ENCODE data around the gene BRI3. TPM values are rescaled to one million over a fixed set of nuclear protein-coding genes. Genes with fewer than 3 reads are reported as not detected.

The BRI3 gene
- total RNA-seq, 1 donor from 2014 or later: 222 TPM

GRCh38 chr7:98251231-98251600, 30.3 kb upstream of the BRI3 start:
- intact Hi-C loops (cut with DNase I): no loop called here
- no peak for DNase-seq
- ATAC-seq (ENCODE audit: poor library complexity): no peak

DNA sequence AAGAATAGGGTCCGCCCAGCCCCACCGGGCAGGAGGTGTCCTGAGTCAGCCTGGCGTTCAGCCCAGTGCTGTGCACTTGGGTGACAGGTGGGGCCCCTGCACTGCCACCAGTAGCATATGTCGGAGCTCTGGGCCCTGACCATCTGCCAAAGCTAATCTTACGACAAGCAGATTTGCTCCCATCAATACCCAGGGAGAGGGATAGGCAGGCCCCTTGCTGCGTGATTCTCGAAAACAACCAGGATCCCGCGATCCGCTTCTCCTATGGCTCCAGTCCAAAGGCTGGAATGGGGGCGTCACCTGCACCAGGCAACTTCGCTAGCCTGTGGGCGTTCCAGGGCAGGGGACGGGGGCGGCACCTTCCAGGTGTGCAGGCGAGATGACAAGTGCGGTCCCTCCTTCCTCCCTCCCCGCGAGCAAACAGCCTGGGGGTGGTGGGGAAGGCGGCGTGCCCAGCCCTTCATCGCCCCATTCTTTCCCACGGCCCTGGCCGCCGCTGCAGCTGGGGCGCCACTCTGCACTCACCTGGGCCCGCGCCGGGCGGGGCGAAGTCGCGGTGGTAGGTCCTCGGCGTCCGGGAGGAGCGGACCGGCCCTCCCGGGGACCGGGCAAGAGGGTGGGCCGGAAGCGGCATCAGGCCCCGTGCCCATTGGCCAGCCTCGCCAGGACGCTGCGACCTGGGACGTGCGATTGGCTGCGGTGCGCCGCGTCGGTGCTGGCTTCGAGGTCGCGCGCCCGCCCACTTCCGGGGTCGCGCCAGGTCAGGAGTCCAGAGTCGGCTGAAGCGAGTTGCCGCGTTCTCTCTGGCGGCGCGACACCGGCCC, 29.7 kb upstream of the BRI3 start, which contains the start of gene TECPR1:
Gene TECPR1, minus strand, starts transcription at position 632 of the 824 bp plus-strand sequence. CDS start 6,086 bp downstream, outside the sequence.
- intact Hi-C loops (cut with DNase I): no loop called here
- ATAC-seq (ENCODE audit: poor library complexity) (peak; percentile 100), DNase-seq (peak; percentile 98)

- no peak for DNase-seq
- intact Hi-C loops (cut with DNase I): no loop called here
- no peak for ATAC-seq (ENCODE audit: poor library complexity)
Measured at GRCh38 chr7:98252425-98253054, 28.9 kb upstream of the BRI3 start.

DNA sequence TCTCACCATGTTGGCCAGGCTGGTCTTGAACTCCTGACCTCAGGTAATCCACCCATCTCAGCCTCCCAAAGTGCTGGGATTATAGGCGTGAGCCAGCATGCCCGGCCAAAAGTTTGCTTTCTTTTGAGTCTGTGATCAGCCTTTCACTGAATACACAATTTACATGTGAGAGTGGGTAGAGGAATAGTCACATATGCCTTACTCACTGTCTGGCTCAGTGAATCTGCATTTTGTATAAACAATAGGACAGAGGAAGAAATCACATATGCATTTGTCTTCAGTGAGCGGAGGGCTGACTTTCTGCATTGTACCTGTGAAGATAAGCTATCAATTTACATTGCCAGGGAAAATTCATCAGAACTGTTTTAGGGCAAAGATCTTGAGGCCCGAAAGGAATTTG, 27.0 kb upstream of the BRI3 start:
- ATAC-seq (ENCODE audit: poor library complexity) (no peak), DNase-seq (no peak)
- intact Hi-C loops (cut with DNase I): no loop called here

- intact Hi-C loops (cut with DNase I): no loop called here
- DNase-seq (no peak), ATAC-seq (ENCODE audit: poor library complexity) (no peak)
Measured at GRCh38 chr7:98254951-98255610, 26.4 kb upstream of the BRI3 start.

DNA sequence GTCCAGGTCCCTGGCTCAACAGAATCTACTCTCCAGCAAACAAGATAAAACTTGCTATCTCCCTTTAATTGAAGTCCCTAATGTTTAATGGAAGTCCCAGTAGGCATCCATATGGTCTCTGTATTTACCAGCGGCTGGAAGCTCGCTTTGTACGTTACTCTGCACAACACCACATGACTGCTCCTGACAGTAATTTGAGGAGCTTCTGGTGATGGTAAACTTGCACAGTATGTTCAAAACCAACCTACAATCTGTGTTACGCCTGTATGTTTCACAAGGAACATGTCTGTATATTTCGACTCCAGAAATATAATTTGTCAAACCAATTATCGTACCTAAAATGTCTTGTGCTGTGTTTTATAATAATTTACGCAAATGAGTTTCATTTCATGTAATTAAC, 25.1 kb upstream of the BRI3 start:
- ATAC-seq (ENCODE audit: poor library complexity) (no peak), DNase-seq (no peak)
- intact Hi-C loops (cut with DNase I): no loop called here

DNA sequence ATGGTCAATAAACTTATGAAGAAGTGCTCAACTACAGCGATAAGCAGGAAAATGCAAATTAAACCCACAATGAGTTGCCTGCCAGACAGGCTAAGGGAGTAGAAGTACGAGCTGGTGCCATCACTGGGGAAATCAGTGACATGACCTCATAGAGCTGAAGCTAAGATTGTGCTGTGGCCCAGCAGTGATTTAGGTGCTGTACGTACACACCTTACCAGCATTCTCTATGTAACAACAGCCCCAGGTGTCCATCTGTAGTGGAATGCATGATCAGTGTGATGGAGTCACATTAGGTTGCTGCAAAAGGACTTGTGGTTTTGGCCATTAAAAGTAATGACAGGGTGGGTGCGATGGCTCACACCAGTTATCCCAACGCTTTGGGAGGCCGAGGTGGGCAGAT, 23.8 kb upstream of the BRI3 start:
- intact Hi-C loops (cut with DNase I): no loop called here
- no peak for ATAC-seq (ENCODE audit: poor library complexity)
- no peak for DNase-seq

DNA sequence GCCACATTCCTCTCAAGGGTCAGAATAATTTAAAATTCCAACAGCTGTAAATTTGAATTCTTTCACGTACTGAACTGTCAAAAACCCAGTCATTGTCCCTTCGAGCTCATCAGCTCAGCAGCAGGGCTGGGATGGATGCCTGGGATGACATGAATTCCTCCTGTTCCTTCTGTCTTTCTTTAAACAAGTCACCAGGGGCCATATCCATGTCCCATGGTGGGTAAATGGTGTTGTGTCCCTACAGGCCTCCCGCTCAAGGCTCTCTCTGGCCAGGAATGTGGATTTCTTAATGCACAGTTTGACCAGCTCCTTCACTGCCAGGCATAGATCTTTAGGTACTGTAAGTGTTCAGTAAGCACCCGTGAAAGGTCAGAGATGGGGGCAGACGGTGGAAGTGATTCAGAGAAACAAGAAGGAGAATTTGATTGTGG, 15.6 kb upstream of the BRI3 start:
- DNase-seq: no peak
- no peak for ATAC-seq (ENCODE audit: poor library complexity)
- intact Hi-C loops (cut with DNase I): no loop called here

- intact Hi-C loops (cut with DNase I): no loop called here
- ATAC-seq (ENCODE audit: poor library complexity) (no peak), DNase-seq (no peak)
Measured at GRCh38 chr7:98266840-98267239, 14.6 kb upstream of the BRI3 start.

GRCh38 chr7:98267303-98267702, 14.2 kb upstream of the BRI3 start:
- DNase-seq (no peak), ATAC-seq (ENCODE audit: poor library complexity) (no peak)
- intact Hi-C loops (cut with DNase I): no loop called here

DNA sequence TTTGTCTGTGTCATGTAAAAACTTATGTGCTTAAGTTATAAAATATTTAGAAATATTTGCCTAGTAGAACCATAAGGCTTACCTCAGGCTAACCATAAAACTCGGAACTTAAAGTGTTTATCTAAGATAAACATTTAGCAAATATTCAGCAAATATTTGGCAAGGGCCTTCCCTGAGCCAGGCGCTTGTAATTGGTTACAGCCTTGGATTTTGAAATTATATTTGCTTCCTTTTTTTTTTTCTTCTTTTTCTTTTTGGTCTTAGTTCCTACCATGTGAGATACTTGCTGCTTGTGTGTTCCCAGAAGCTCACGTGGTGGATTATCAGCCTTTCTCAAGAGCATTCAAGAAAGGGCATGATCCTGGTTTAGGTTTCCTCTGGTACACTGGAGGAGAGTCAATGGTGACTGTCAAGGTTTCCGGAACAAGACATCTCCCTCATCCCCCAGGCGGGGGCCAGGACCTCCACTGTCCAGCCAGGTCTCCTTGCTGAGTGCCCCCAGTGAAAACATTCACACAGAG, 5.2 kb upstream of the BRI3 start:
- DNase-seq (no peak), ATAC-seq (ENCODE audit: poor library complexity) (no peak)
- intact Hi-C loops (cut with DNase I): no loop called here

DNA sequence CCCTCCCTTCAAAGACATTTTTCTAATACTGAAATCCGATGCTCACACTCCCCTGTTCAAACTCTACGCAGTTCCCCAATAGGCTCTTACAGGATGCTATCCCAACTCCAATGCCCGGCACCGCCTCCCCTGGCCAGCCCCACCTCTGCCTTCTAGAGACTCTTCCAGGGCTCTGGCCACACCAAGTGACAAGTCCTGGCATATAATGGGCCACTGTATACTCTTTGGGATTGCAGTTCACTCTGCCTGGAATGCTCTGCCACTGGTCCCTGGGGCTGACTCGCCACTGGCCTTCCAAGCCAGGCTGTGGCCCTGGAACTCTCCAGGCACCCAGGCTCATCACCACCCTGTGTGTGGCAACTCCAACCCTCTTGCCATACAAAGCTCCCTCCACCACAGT, 3.1 kb upstream of the BRI3 start:
- no peak for DNase-seq
- no peak for ATAC-seq (ENCODE audit: poor library complexity)
- intact Hi-C loops (cut with DNase I): no loop called here

DNA sequence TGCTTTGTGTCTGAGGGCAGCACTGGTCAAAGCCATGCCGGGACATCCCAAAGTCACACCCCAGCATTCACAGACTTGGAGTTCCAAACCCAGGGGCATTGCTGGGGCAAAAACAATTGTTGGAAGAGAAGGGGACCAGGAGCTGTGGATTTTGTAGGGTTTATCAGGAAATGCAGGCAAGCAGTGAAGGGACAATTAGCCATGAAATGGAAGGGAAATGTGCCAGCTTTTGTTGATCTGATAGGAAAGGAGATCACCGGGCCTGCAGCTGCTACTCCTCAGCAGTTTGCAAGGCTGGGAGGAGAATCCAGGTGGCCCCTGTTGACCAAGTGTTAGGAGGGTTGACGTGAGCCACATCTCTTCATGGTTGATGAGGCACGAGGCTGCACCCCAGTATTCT, 2.5 kb upstream of the BRI3 start:
- ATAC-seq (ENCODE audit: poor library complexity) (no peak), DNase-seq (no peak)
- intact Hi-C loops (cut with DNase I): no loop called here

- intact Hi-C loops (cut with DNase I): no loop called here
- ATAC-seq (ENCODE audit: poor library complexity) (no peak), DNase-seq (no peak)
Measured at GRCh38 chr7:98280296-98280695, 1.2 kb upstream of the BRI3 start.

DNA sequence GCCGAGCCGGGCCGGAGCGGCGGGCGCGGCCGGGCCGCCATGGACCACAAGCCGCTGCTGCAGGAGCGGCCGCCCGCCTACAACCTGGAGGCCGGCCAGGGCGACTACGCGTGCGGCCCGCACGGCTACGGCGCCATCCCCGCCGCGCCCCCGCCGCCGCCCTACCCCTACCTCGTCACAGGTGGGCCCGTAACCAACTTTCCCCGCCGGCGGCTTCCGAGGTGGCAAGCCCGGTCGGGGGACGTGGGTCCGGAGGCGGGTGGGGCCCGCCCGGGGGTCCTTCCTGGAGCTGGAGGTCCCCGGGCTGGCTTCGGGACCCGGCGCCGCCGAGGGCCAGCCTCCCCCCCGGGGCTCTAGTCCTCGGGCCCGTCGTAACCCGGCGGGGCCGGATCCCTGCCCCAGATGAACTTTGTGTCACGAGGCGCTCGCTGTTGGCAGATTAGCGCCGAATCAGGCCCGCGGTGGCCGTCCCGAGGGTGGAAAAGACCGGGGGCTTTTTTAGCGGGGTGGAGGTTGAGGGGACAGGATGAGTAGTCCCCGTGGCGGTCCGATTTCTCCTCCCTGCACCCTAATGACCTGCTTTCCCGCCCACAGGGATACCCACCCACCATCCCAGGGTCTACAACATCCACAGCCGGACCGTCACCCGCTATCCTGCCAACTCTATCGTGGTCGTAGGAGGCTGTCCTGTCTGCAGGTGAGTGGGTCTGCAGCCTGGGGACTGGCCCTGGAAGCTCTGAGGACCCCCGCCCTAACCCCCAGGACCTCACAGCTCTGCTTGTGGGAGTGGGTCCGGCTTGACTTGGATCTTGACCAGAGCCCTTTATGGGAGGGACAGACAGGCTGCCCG, 496 bp downstream of the BRI3 start:
- peak; percentile 70 for DNase-seq
- peak; percentile 0 for ATAC-seq (ENCODE audit: poor library complexity)
- intact Hi-C loops (cut with DNase I): no loop called here

GRCh38 chr7:98282703-98283102, 1.2 kb downstream of the BRI3 start:
- intact Hi-C loops (cut with DNase I): no loop called here
- ATAC-seq (ENCODE audit: poor library complexity) (no peak), DNase-seq (no peak)

DNA sequence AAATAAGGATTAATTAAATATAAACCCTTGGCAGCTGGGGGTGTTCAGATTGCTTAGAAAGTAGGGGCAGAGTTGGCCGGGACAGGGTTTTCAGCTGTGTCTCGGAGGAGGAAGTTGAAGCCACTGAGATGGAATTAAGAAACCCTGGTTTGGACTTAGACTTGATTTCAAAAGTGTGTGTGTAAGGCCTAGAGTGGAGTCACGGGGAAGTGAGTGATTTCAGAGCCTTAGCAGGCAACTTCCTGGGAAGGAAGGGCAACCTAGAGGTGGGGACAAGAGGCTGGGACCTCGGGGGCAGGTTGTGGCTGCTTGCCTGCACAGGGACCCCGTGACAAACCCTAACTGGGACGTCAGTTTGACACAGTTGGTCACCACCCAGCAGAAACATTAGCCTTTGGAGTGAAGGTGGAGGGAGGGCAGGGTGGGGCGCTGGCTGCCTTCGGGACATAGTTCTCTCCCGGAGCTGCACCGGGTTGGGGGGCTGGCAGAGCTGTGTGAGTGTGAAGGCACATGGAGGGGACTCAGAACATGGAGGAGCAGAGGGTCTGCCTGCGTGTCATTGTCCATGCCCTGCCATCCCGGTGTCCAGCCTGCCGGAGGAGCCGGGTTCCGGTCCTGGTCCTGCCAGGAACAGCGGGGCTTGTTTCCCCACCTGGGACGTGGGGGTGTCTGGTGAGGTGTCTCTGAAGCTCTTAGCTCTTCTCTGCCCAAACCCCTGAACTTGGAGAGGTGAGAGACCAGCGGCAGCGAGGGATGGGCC, 1.8 kb downstream of the BRI3 start:
- intact Hi-C loops (cut with DNase I): no loop called here
- ATAC-seq (ENCODE audit: poor library complexity) (peak; percentile 0), DNase-seq (peak; percentile 67)

- DNase-seq: no peak
- ATAC-seq (ENCODE audit: poor library complexity): no peak
Measured at GRCh38 chr7:98283887-98284222, 2.4 kb downstream of the BRI3 start.

More at GRCh38 chr7:98283887-98284222, 2.4 kb downstream of the BRI3 start:
- intact Hi-C loops (cut with DNase I): no loop called here

Measured in Right ventricle myocardium superior (tissue), 1 donor.